Measurements from ENCODE around the gene TSHZ2.

The TSHZ2 gene

GRCh38 chr20:53406580-53406979, 434.4 kb downstream of the TSHZ2 start:
- POLR2A ChIA-PET: no interaction called here
- CTCF ChIA-PET: interaction anchor here (1.0 kb wide), 1 partner anchor 141 kb away, joined by 3 read pairs; no protein-coding TSS in a partner anchor
- no peak for DNase-seq (ENCODE audit: extremely low spot score)
- TF ChIP-seq CTCF (IDR thresholded peaks at IDR 0.05; ENCODE audit: control extremely low read depth, extremely low read depth, low read depth, missing control alignments): no peak

GRCh38 chr20:53408691-53409446, 436.7 kb downstream of the TSHZ2 start:
- ChIA-PET POLR2A (no interaction called here), CTCF (interaction anchor here (0.9 to 1.6 kb wide), 3 partner anchors 139 to 654 kb away, joined by 3 read pairs; no protein-coding TSS in a partner anchor)
- TF ChIP-seq CTCF (IDR thresholded peaks at IDR 0.05; ENCODE audit: control extremely low read depth, extremely low read depth, low read depth, missing control alignments): no peak
- DNase-seq (ENCODE audit: extremely low spot score): no peak

GRCh38 chr20:53409447-53409717, 437.2 kb downstream of the TSHZ2 start:
- POLR2A ChIA-PET: no interaction called here
- DNase-seq (ENCODE audit: extremely low spot score): no peak
- CTCF ChIA-PET: interaction anchor here (1.3 kb wide), 1 partner anchor 533 kb away, joined by 3 read pairs; no protein-coding TSS in a partner anchor
- TF ChIP-seq CTCF (IDR thresholded peaks at IDR 0.05; ENCODE audit: control extremely low read depth, extremely low read depth, low read depth, missing control alignments): no peak

GRCh38 chr20:53411129-53411528, 439.0 kb downstream of the TSHZ2 start:
- TF ChIP-seq CTCF (IDR thresholded peaks at IDR 0.05; ENCODE audit: control extremely low read depth, extremely low read depth, low read depth, missing control alignments): no peak
- ChIA-PET POLR2A (no interaction called here), CTCF (interaction anchor here (1.0 to 2.1 kb wide), 5 partner anchors 13 to 788 kb away, joined by 3 to 5 read pairs (median 3); no protein-coding TSS in a partner anchor)
- no peak for DNase-seq (ENCODE audit: extremely low spot score)

- CTCF ChIA-PET: interaction anchor here (1.2 to 2.1 kb wide), 9 partner anchors 16 to 785 kb away, joined by 3 to 12 read pairs (median 4); no protein-coding TSS in a partner anchor
- DNase-seq (ENCODE audit: extremely low spot score): no peak
- no peak for TF ChIP-seq CTCF (IDR thresholded peaks at IDR 0.05; ENCODE audit: control extremely low read depth, extremely low read depth, low read depth, missing control alignments)
- POLR2A ChIA-PET: no interaction called here
Observed at GRCh38 chr20:53411891-53412290, 439.7 kb downstream of the TSHZ2 start.

- TF ChIP-seq CTCF (IDR thresholded peaks at IDR 0.05; ENCODE audit: control extremely low read depth, extremely low read depth, low read depth, missing control alignments): no peak
- ChIA-PET CTCF (interaction anchor here (0.8 to 2.1 kb wide), 16 partner anchors 10 to 785 kb away, joined by 3 to 12 read pairs (median 4); no protein-coding TSS in a partner anchor), POLR2A (no interaction called here)
- no peak for DNase-seq (ENCODE audit: extremely low spot score)
Observed at GRCh38 chr20:53412577-53413185, 440.5 kb downstream of the TSHZ2 start.
